MM.1S (cell line): ENCODE results near the gene ACTL6B.

Experiments used
- CTCF ChIP-seq: fragments of 300-600 bp; sonication (generic); IDR thresholded peaks from 2 replicates; pipeline ENCODE4 v1.5.1; 2016; ENCODE audit warnings: antibody characterized with exemption, low read length, mixed read lengths
- EZH2 ChIP-seq: fragments of 300-600 bp; sonication (generic); optimal IDR thresholded peaks from 2 replicates; pipeline ENCODE3; 2017; ENCODE audit warnings: low read depth, mild to moderate bottlenecking, antibody characterized with exemption, low read length, mixed read lengths

- TF ChIP-seq CTCF (no peak), EZH2 (no peak)
These were observed 57.8 kb downstream of the ACTL6B start for GRCh38 chr7:100598425-100598824.
